Calu3 (cell line): ENCODE data around the gene CHMP5. TPM values are rescaled to one million over a fixed set of nuclear protein-coding genes. Genes with fewer than 3 reads are reported as not detected.

Experiments
- BruUV-seq: library from RNA; stranded (reverse); fragments of 400-500 nt; replicated peaks from 2 replicates; lab custom pipeline; 2021; lab: Mats Ljungman, UMichigan
- CTCF ChIA-PET: fragments of 300-600 bp; sonication (Branson Sonifier 250); formaldehyde crosslinking; loops from one replicate; lab custom pipeline; 2022; ENCODE audit warnings: antibody characterized with exemption; lab: Charles Lee
- DNase-seq: peaks from one replicate; pipeline ENCODE4 v3.0.0; 2022
- H3K27ac Mint-ChIP-seq: one replicate; pipeline ENCODE4 v1.8.0; 2022; ENCODE audit warnings: mixed read lengths; ENCODE audit not compliant: unreplicated experiment
- H3K27me3 Mint-ChIP-seq: one replicate; pipeline ENCODE4 v1.8.0; 2022; ENCODE audit warnings: mixed read lengths; ENCODE audit not compliant: unreplicated experiment
- H3K36me3 Mint-ChIP-seq: one replicate; pipeline ENCODE4 v1.8.0; 2022; ENCODE audit warnings: mild to moderate bottlenecking, moderate library complexity, mixed read lengths; ENCODE audit not compliant: insufficient read depth, unreplicated experiment
- H3K4me1 Mint-ChIP-seq: one replicate; pipeline ENCODE4 v1.8.0; 2022; ENCODE audit warnings: mild to moderate bottlenecking, low read depth, mixed read lengths; ENCODE audit not compliant: unreplicated experiment
- H3K4me3 Mint-ChIP-seq: one replicate; pipeline ENCODE4 v1.8.0; 2022; ENCODE audit warnings: mild to moderate bottlenecking, low read depth, moderate library complexity, mixed read lengths; ENCODE audit not compliant: unreplicated experiment
- H3K9me3 Mint-ChIP-seq: one replicate; pipeline ENCODE4 v1.8.0; 2022; ENCODE audit warnings: low read depth, mixed read lengths; ENCODE audit not compliant: unreplicated experiment
- intact Hi-C: fragments of 100-400 bp; cut with micrococcal nuclease; formaldehyde crosslinking; loops from one replicate; pipeline ENCODE4 v1.10.0; 2022; ENCODE audit not compliant: unreplicated experiment
- total RNA-seq: library from RNA; stranded (reverse); gene quantifications from 2 replicates; pipeline ENCODE4 v1.2.3, GENCODE V29; 2022
- TF ChIP-seq, protein P1 (sequence below): fragments of 200-600 bp; IDR thresholded peaks from one replicate; pipeline ENCODE4 v1.8.0; 2022; ENCODE audit warnings: antibody characterized with exemption; ENCODE audit not compliant: unreplicated experiment

The CHMP5 gene
- total RNA-seq, 1 experiment from 2014 or later: 49.6 TPM

DNA sequence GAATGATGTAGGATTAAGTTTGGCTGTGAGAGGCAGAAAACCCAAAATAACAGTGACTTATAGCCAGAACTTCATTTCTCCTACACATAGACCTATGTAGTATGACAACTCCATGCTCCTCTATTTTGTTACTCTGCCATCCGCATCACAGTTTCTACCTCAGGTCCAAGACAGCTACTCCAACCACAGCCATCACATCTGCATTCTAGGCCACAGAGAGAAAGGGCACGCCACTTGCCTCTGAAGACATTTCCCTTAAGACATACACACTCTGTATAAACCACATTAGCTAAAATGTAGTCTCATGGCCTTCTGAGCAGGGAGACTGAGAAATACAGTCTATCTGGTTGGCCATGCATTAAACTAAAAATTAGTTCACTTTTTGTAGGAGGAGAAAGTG is 14.9 kb upstream of the CHMP5 start:
- TF ChIP-seq, protein P1, sequence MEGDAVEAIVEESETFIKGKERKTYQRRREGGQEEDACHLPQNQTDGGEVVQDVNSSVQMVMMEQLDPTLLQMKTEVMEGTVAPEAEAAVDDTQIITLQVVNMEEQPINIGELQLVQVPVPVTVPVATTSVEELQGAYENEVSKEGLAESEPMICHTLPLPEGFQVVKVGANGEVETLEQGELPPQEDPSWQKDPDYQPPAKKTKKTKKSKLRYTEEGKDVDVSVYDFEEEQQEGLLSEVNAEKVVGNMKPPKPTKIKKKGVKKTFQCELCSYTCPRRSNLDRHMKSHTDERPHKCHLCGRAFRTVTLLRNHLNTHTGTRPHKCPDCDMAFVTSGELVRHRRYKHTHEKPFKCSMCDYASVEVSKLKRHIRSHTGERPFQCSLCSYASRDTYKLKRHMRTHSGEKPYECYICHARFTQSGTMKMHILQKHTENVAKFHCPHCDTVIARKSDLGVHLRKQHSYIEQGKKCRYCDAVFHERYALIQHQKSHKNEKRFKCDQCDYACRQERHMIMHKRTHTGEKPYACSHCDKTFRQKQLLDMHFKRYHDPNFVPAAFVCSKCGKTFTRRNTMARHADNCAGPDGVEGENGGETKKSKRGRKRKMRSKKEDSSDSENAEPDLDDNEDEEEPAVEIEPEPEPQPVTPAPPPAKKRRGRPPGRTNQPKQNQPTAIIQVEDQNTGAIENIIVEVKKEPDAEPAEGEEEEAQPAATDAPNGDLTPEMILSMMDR: no peak
- no peaks in the 10 kb centered on the region for H3K27me3 Mint-ChIP-seq
- no peak overlapping the region for H3K27ac Mint-ChIP-seq
- H3K9me3 Mint-ChIP-seq: no peaks in the 10 kb centered on the region
- no peak for DNase-seq
- intact Hi-C loops: no loop called here
- no peak overlapping the region for H3K4me3 Mint-ChIP-seq
- no peaks in the 10 kb centered on the region for H3K4me1 Mint-ChIP-seq
- peaks cover 5% of the 10 kb centered on the region for H3K36me3 Mint-ChIP-seq
- no TSS peak for BruUV-seq
- CTCF ChIA-PET: no interaction called here

DNA sequence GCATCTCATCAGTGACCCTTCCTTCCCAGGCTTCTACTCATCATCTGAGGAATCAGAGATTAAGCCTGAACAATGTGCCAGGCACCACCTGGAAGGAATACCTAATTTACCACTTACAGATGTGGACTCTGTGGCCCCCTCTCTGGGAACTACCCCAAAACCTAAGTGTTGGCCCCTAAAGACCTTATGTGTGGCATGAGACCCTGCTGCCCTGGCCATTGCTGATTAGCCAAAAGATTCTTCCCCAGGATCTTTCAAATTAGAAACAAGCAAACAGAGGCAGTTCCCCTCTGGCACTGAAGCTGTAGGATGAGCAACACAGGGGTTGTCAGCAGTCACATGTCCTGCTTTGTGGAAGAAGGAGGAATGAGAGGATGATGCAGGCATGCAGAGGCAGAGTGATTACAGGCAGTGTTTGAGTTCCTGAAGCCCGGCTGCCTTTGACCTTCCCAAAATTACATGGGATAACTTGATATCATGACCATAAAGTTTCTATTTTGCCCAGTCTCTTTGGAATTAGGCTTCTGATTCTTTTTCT is 14.3 kb upstream of the CHMP5 start:
- Mint-ChIP-seq H3K27ac (no peak overlapping the region), H3K9me3 (no peaks in the 10 kb centered on the region), H3K4me1 (no peaks in the 10 kb centered on the region), H3K36me3 (peaks cover 6% of the 10 kb centered on the region), H3K27me3 (no peaks in the 10 kb centered on the region), H3K4me3 (no peak overlapping the region)
- BruUV-seq: no TSS peak
- CTCF ChIA-PET: no interaction called here
- TF ChIP-seq, protein P1: no peak
- DNase-seq: no peak
- intact Hi-C loops: no loop called here

DNA sequence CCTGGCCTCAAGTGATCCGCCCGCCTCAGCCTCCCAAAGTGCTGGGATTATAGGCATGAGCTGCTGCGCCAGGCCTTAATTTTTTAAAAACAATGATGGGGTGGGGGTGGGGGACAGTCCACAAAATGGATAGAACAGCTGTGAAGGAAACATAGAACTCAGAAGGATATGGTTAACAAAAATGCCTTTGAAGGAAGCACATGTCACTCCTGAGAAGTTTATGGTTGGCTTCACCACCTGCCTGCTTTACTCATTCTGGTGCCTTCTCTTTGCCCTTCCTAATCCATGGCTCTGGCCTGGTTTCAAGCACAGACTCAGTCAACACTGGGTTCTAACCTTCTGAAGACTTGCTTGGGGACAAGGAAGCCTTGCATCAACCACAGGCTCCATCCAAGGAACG is 10.6 kb upstream of the CHMP5 start:
- Mint-ChIP-seq H3K27me3 (no peaks in the 10 kb centered on the region), H3K9me3 (no peaks in the 10 kb centered on the region), H3K4me3 (no peak overlapping the region), H3K36me3 (peaks cover 28% of the 10 kb centered on the region), H3K4me1 (no peaks in the 10 kb centered on the region), H3K27ac (no peak overlapping the region)
- BruUV-seq: no TSS peak
- no peak for DNase-seq
- CTCF ChIA-PET: interaction anchor here (0.7 to 1.2 kb wide), 2 partner anchors 14 to 139 kb away, joined by 5 to 7 read pairs; partner anchors contain the start of gene SPINK4
- intact Hi-C loops: no loop called here
- TF ChIP-seq, protein P1: no peak

- no TSS peak for BruUV-seq
- H3K4me3 Mint-ChIP-seq: no peak overlapping the region
- CTCF ChIA-PET: no interaction called here
- H3K36me3 Mint-ChIP-seq: peaks cover 36% of the 10 kb centered on the region
- no peak for DNase-seq
- H3K27ac Mint-ChIP-seq: no peak overlapping the region
- H3K27me3 Mint-ChIP-seq: no peaks in the 10 kb centered on the region
- H3K9me3 Mint-ChIP-seq: no peaks in the 10 kb centered on the region
- intact Hi-C loops: no loop called here
- TF ChIP-seq, protein P1: no peak
- H3K4me1 Mint-ChIP-seq: no peaks in the 10 kb centered on the region
Observed at GRCh38 chr9:33255014-33255413, 9.8 kb upstream of the CHMP5 start.
